ENCODE results near the gene EPB41L3.

GRCh38 chr18:5451150-5451549, 92.6 kb downstream of the EPB41L3 start:
- TF ChIP-seq CEBPB (IDR thresholded peaks at IDR 0.05; ENCODE audit: low read depth) (no peak), YY1 (IDR thresholded peaks at IDR 0.05; ENCODE audit: extremely low read depth, insufficient replicate concordance, low read depth, low read length) (no peak), CTCF (IDR thresholded peaks at IDR 0.05 in 2 of 3, conservative IDR thresholded peaks at IDR 0.05 in 1 of 3; ENCODE audit: borderline replicate concordance in 1 of 3, insufficient read depth in 1 of 3, low read depth in 2 of 3, low read length in 2 of 3) (no peak), ATF3 (IDR thresholded peaks at IDR 0.05) (no peak), POLR2A (IDR thresholded peaks at IDR 0.05; ENCODE audit: borderline replicate concordance, extremely low read depth, insufficient read depth, insufficient read length) (no peak), EZH2phosphoT487 (IDR thresholded peaks at IDR 0.05; ENCODE audit: borderline replicate concordance) (no peak), SIN3A (IDR thresholded peaks at IDR 0.05; ENCODE audit: low read depth) (no peak), EZH2 (IDR thresholded peaks at IDR 0.05) (no peak), EGR1 (IDR thresholded peaks at IDR 0.05; ENCODE audit: low read depth) (no peak), SP1 (IDR thresholded peaks at IDR 0.05; ENCODE audit: low read depth) (no peak), RAD21 (IDR thresholded peaks at IDR 0.05; ENCODE audit: low read depth) (no peak), POLR2AphosphoS5 (IDR thresholded peaks at IDR 0.05; ENCODE audit: low read depth, low read length) (no peak), FOSL1 (IDR thresholded peaks at IDR 0.05; ENCODE audit: low read depth) (no peak), ZNF274 (IDR thresholded peaks at IDR 0.05; ENCODE audit: low read depth, low read length) (no peak)

Data from HCT116 (cell line).